ENCODE results near the gene HTRA1.

HTRA1 gene

DNA sequence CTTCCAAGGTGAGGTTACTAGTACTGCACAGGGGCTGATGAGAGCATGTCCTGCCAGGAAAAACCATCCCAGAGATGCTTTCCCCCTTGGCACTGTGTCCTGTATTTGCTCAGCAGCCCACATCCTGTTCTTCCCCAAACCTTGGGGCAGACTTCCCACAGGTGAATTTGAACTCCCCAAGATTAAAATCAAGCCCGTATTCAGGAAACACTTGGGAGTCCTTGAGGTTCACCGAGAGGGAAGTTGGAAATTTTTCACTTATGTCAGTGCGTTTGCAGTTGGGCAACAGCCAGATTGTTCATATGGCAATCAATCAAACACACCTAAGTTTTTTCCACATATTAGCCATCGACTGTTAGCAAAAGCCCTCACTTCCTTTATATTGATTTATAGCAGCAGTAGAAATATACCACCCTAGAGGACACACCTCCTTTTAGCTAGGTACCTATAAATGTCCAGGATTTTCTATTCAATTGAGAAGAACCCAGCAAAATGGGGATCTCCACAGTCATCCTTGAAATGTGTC, 99.0 kb downstream of the HTRA1 start, which contains the start of gene DMBT1:
TSS of gene DMBT1 (plus strand) at position 476 of the 526 bp plus-strand sequence. CDS start at position 493, 17 bp downstream.
- DNase-seq, result no peak

- no peak for DNase-seq
Observed at GRCh38 chr10:122561212-122561611, 99.9 kb downstream of the HTRA1 start.

GRCh38 chr10:122561792-122562191, 100.4 kb downstream of the HTRA1 start:
- DNase-seq, result no peak
